Testis (tissue), 3 donors: Measurements from ENCODE around the gene CNPPD1. TPM values are rescaled to one million over a fixed set of nuclear protein-coding genes. Genes with fewer than 3 reads are reported as not detected.
"Not testable (repeated sequence)": the region's sequence is repeated elsewhere in the genome, so short reads cannot be mapped to it uniquely, and the experiment has no call there.

ENCODE experiments used
- DNase-seq: peaks from one replicate; pipeline ENCODE4 v3.0.0-alpha.2; 2019
- H3K27ac ChIP-seq, 2 donors: fragments of 200-600 bp; sonication (generic); one replicate each; pipeline ENCODE4 v1.5.1; 2019
- H3K27me3 ChIP-seq: fragments of 200-600 bp; sonication (generic); one replicate; pipeline ENCODE4 v1.5.1; 2019
- H3K36me3 ChIP-seq: fragments of 200-600 bp; sonication (generic); one replicate; pipeline ENCODE4 v1.5.1; 2017; ENCODE audit warnings: low read depth; ENCODE audit errors: missing control alignments
- H3K4me1 ChIP-seq: fragments of 200-600 bp; sonication (generic); one replicate; pipeline ENCODE4 v1.5.1; 2019
- H3K4me3 ChIP-seq, 2 donors: fragments of 200-600 bp; sonication (generic); one replicate each; pipeline ENCODE4 v1.5.1; 2017 to 2019
- H3K9me3 ChIP-seq: fragments of 200-600 bp; sonication (generic); one replicate; pipeline ENCODE4 v1.5.1; 2017
- POLR2A ChIP-seq: fragments of 450-650 bp; IDR thresholded peaks from one replicate; pipeline ENCODE4 v1.6.1; 2017; ENCODE audit warnings: antibody characterized with exemption, mild to moderate bottlenecking, moderate library complexity
- WGBS, 2 donors: methylation state at CpG; one replicate each; pipeline ENCODE4 v1.1.5; 2018; 5-methylcytosine and 5-hydroxymethylcytosine counted together
- intact Hi-C: fragments of 100-400 bp; cut with DNase I; formaldehyde crosslinking; loops from one replicate; pipeline ENCODE4 v1.15.1; 2023; ENCODE audit warnings: low total_unique reads
- polyA plus RNA-seq: library from polyadenylated mRNA; stranded (reverse); fragments of 350-450 nt; fragmentation: Illumina TruSeq; extraction: RNeasy Lipid Tissue Mini Kit (QIAGEN cat#74804); gene quantifications from one replicate; pipeline ENCODE4 v1.2.3, GENCODE V29; 2014; ENCODE audit warnings: low read depth, low replicate concordance; ENCODE audit not compliant: insufficient read depth
- total RNA-seq, 2 donors: library from RNA; depleted of rRNA; stranded (reverse); fragments of >200 nt; gene quantifications; one replicate each; pipeline ENCODE4 v1.2.3, GENCODE V29; 2016
- TF ChIP-seq, protein P1 (sequence below), 3 experiments: fragments of 450-650 bp in 2 of 3; fragments of 200-600 bp in 1 of 3; sonication (generic) in 1 of 3; IDR thresholded peaks; one replicate each; pipeline ENCODE4 v1.5.1; 2016 to 2019; ENCODE audit warnings: antibody characterized with exemption in 3 of 3, mild to moderate bottlenecking in 2 of 3, moderate library complexity in 1 of 3

Gene CNPPD1
- total and polyA plus RNA-seq, 3 donors from 2014 or later, result 38.3 to 68.0 (median 60.5) TPM

DNA sequence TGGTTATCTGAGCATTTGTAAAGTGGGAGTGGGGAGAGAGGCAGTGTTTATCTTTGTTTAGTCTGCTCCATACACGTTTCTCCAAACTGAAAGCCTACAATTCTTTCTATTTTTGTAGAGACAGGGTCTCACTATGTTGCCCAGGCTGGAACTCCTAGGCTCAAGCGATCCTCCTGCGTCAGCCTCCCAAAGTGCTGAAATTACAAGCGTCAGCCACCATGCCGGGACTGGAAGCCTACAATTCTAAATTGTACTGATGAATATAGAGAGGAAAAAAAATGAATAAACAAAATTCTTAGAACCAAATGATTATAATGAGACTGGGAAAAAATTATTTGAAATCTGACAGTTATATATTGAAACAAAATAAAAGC is 28.4 kb upstream of the CNPPD1 start:
- Histone ChIP-seq H3K9me3 (no peaks in the 10 kb centered on the region), H3K27me3 (no peaks in the 10 kb centered on the region), H3K4me1 (peaks cover 21% of the 10 kb centered on the region), H3K4me3 (no peak overlapping the region), H3K27ac (no peak overlapping the region), H3K36me3 (no peaks in the 10 kb centered on the region)
- WGBS, 2 donors, result 70 to 80% methylated on average over 5 of the region's 5 CpGs
- TF ChIP-seq POLR2A, result no peak
- TF ChIP-seq, protein P1, sequence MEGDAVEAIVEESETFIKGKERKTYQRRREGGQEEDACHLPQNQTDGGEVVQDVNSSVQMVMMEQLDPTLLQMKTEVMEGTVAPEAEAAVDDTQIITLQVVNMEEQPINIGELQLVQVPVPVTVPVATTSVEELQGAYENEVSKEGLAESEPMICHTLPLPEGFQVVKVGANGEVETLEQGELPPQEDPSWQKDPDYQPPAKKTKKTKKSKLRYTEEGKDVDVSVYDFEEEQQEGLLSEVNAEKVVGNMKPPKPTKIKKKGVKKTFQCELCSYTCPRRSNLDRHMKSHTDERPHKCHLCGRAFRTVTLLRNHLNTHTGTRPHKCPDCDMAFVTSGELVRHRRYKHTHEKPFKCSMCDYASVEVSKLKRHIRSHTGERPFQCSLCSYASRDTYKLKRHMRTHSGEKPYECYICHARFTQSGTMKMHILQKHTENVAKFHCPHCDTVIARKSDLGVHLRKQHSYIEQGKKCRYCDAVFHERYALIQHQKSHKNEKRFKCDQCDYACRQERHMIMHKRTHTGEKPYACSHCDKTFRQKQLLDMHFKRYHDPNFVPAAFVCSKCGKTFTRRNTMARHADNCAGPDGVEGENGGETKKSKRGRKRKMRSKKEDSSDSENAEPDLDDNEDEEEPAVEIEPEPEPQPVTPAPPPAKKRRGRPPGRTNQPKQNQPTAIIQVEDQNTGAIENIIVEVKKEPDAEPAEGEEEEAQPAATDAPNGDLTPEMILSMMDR (IDR thresholded peaks at IDR 0.05), result no peak
- DNase-seq, result no peak
- intact Hi-C loops, result no loop called here

DNA sequence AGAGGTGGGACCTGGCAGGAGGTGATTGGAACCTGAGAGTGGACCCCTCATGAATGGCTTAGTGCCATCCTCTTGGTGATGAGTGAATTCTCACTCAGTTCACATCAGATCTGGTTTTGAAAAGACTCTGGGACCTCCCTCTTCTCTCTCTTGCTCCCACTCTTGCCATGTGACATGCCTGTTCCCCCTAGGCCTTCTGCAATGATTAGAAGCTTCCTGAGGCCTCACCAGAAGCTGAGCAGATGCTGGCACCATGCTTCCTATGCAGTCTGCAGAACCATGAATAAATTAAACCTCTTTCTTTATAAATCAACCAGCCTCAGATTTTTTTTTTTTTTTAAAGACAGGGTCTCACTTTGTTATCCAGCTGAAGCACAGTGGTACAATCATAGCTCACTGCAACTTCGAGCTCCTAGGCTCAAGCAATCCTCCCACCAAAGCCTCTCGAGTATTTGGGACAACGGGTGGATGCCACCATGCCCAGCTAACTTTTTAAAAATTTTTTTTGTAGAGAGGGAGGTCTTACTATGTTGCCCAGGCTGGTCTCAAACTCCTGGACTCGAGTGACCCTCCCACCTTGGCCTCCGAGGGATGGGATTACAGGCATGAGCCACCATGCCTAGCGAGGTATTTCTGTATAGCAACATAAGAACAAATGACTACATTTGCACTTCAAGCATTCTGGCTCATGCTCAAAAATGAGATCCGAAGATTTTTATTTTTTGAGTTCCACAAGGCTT is 27.9 kb upstream of the CNPPD1 start:
- Histone ChIP-seq H3K27me3 (no peaks in the 10 kb centered on the region), H3K9me3 (no peaks in the 10 kb centered on the region), H3K36me3 (no peaks in the 10 kb centered on the region), H3K4me1 (peaks cover 21% of the 10 kb centered on the region), H3K4me3 (no peak overlapping the region), H3K27ac (no peak overlapping the region)
- intact Hi-C loops, result no loop called here
- 85 to 90% methylated on average over 7 of the region's 7 CpGs for WGBS, 2 donors
- TF ChIP-seq, protein P1 (IDR thresholded peaks at IDR 0.05), result no peak
- no peak for TF ChIP-seq POLR2A
- DNase-seq, result no peak

DNA sequence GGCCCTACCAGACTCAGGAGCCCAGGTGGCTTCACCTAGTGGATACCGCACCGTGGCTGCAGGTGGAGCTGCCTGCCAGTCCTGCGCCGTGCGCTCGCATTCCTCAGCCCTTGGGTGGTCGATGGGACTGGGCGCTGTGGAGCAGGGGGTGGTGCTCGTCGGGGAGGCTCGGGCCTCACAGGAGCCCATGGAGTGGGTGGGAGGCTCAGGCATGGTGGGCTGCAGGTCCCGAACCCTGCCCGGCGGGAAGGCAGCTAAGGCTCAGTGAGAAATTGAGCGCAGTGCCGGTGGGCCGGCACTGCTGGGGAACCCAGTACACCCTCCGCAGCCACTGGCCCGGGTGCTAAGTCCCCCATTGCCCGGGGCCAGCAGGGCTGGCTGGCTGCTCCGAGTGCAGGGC is 24.6 kb upstream of the CNPPD1 start:
- H3K4me3 ChIP-seq, H3K36me3 ChIP-seq, H3K4me1 ChIP-seq, intact Hi-C loops, H3K27me3 ChIP-seq, H3K9me3 ChIP-seq, H3K27ac ChIP-seq, DNase-seq: not testable (repeated sequence)
- 73 to 80% methylated on average over 3 to 21 of the region's 21 CpGs for WGBS, 2 donors

DNA sequence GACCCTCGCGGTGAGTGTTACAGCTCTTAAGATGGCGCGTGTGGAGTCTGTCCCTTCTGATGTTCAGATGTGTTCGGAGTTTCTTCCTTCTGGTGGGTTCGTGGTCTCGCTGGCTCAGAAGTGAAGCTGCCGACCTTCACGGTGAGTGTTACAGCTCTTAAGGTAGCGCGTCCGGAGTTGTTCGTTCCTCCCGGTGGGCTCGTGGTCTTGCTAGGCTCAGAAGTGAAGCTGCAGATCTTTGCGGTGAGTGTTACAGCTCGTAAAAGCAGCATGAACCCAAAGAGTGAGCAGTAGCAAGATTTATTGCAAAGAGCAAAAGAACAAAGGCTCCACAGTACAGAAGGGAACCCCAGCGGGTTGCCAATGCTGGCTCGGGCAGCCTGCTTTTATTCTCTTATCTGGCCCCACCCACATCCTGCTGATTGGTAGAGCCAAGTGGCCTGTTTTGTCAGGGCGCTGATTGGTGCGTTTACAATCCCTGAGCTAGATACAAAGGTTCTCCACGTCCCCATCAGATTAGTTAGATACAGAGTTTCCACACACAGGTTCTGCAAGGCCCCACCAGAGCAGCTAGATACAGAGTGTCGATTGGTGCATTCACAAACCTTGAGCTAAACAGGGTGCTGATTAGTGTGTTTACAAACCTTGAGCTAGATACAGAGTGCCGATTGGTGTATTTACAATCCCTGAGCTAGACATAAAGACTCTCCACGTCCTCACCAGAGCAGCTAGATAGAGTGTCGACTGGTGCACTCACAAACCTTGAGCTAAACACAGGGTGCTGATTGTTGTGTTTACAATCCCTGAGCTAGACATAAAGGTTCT is 24.0 kb upstream of the CNPPD1 start:
- intact Hi-C loops, H3K27me3 ChIP-seq, H3K9me3 ChIP-seq, H3K4me1 ChIP-seq, H3K36me3 ChIP-seq: not testable (repeated sequence)
- Histone ChIP-seq H3K27ac (peak overlapping the region; percentile 63 to 68), H3K4me3 (peak overlapping the region in 1 of 2 donors; percentile 20)
- WGBS, 2 donors, result 56 to 60% methylated on average over 20 to 26 of the region's 26 CpGs
- DNase-seq, result peak; percentile 69

DNA sequence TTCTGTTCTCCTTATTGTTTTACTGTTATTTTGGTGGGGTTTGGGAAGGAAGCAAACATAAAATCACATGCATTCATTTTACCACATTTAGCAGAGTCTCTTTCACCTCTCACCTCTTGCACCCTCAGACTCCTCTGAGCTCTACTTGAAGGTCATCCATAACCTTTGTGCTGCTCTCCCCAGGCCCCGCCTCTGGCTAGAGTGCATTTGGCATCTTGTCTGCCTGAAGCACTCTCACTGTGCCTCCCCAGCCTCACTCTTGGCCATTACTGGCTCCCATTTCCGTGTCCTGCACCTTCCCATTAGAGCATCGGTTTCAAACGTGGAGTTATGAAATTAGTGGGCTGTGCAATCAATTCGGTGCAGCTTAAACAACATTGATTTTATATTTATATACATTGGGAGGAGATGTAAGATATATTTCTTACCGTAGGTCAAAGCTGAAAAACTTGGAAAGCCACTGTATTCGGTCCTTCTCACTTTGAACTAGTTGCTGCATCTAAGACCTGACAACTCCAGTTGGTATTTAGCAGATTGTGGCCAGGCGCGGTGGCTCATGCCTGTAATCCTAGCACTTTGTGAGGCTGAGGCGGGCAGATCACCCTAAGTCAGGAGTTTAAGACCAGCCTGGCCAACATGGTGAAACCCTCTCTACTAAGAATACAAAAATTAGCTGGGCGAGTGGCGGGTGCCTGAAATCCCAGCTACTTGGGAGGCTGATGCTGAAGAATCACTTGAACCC is 22.9 kb upstream of the CNPPD1 start:
- Histone ChIP-seq H3K36me3 (no peaks in the 10 kb centered on the region), H3K27ac (no peak overlapping the region), H3K27me3 (no peaks in the 10 kb centered on the region), H3K4me1 (peaks cover 3% of the 10 kb centered on the region), H3K4me3 (no peak overlapping the region), H3K9me3 (no peaks in the 10 kb centered on the region)
- intact Hi-C loops, result no loop called here
- 76 to 84% methylated on average over 12 of the region's 12 CpGs for WGBS, 2 donors
- no peak for TF ChIP-seq POLR2A
- TF ChIP-seq, protein P1 (IDR thresholded peaks at IDR 0.05), result no peak
- DNase-seq, result peak; percentile 14
